ENCODE measurements around the gene ZNF865. TPM values are rescaled to one million over a fixed set of nuclear protein-coding genes. Genes with fewer than 3 reads are reported as not detected.

ZNF865 gene
- polyA plus RNA-seq, 1 donor from 2014 or later, result 1.7 TPM

DNA sequence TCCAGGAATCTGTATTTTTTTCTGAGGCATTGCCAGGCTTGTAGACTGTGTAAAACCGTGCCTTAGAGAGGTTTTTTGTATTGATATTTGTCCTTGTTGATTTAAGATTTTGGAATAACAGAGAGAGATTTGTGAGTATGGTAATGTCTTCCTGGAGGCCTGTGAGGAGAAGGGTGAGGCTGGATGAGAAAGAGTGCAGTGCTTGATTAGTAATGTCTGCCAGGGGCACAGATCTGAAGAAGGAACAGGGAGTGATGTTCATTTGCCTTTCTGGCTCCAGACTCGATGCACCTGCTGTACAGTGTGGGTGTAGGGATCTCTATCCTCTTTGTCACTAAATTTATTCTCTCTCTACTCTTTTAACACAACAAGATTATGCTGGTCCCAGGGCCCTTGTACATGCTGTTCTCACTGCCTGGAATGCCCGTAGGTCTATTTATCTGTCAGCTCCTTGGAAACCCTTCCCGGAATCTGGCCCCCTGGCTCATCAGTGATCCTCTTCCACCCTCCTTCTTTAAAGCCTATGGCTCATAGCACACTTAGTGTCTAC is 10.4 kb upstream of the ZNF865 start:
- no peaks in the 10 kb centered on the region for H3K9me2 ChIP-seq (ENCODE audit: insufficient read depth, low read length)
- H3K27ac ChIP-seq (ENCODE audit: low read length), result no peak overlapping the region
- peaks cover 6% of the 10 kb centered on the region for H3K36me3 ChIP-seq (ENCODE audit: insufficient read depth, low read length)
- no peak overlapping the region for H2AFZ ChIP-seq (ENCODE audit: low read depth, low read length)
- H4K20me1 ChIP-seq (ENCODE audit: insufficient read depth), result no peaks in the 10 kb centered on the region
- H3K9me3 ChIP-seq (ENCODE audit: low read length), result no peaks in the 10 kb centered on the region
- TF ChIP-seq EP300 (conservative IDR thresholded peaks at IDR 0.05; ENCODE audit: poor library complexity, severe bottlenecking) (no peak), CTCF (IDR thresholded peaks at IDR 0.05; ENCODE audit: poor library complexity, severe bottlenecking) (no peak), SMC3 (conservative IDR thresholded peaks at IDR 0.05; ENCODE audit: poor library complexity) (no peak), TAF1 (IDR thresholded peaks at IDR 0.05; ENCODE audit: low read depth) (no peak), POLR2AphosphoS5 (IDR thresholded peaks at IDR 0.05) (no peak), MXI1 (conservative IDR thresholded peaks at IDR 0.05; ENCODE audit: poor library complexity, severe bottlenecking) (no peak), RAD21 (conservative IDR thresholded peaks at IDR 0.05) (no peak), EZH2 (IDR thresholded peaks at IDR 0.05; ENCODE audit: borderline replicate concordance, insufficient read depth, low read length, poor library complexity, severe bottlenecking) (no peak)
- TF ChIP-seq, protein P1, sequence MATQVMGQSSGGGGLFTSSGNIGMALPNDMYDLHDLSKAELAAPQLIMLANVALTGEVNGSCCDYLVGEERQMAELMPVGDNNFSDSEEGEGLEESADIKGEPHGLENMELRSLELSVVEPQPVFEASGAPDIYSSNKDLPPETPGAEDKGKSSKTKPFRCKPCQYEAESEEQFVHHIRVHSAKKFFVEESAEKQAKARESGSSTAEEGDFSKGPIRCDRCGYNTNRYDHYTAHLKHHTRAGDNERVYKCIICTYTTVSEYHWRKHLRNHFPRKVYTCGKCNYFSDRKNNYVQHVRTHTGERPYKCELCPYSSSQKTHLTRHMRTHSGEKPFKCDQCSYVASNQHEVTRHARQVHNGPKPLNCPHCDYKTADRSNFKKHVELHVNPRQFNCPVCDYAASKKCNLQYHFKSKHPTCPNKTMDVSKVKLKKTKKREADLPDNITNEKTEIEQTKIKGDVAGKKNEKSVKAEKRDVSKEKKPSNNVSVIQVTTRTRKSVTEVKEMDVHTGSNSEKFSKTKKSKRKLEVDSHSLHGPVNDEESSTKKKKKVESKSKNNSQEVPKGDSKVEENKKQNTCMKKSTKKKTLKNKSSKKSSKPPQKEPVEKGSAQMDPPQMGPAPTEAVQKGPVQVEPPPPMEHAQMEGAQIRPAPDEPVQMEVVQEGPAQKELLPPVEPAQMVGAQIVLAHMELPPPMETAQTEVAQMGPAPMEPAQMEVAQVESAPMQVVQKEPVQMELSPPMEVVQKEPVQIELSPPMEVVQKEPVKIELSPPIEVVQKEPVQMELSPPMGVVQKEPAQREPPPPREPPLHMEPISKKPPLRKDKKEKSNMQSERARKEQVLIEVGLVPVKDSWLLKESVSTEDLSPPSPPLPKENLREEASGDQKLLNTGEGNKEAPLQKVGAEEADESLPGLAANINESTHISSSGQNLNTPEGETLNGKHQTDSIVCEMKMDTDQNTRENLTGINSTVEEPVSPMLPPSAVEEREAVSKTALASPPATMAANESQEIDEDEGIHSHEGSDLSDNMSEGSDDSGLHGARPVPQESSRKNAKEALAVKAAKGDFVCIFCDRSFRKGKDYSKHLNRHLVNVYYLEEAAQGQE (IDR thresholded peaks at IDR 0.05; ENCODE audit: borderline replicate concordance), result no peak
- no peaks in the 10 kb centered on the region for H3K79me2 ChIP-seq (replicated peaks; ENCODE audit: insufficient read depth, low read length)
- no peak overlapping the region for H3K4me2 ChIP-seq (ENCODE audit: low read length)
- H3K27me3 ChIP-seq (ENCODE audit: insufficient read depth, low read depth, low read length), result no peaks in the 10 kb centered on the region
- H3F3A ChIP-seq (ENCODE audit: insufficient read depth, low read length, poor library complexity, severe bottlenecking), result no peaks in the 10 kb centered on the region
- H3K4me3 ChIP-seq (ENCODE audit: low read length), result no peak overlapping the region
- H3K9ac ChIP-seq (ENCODE audit: low read length), result no peak overlapping the region

DNA sequence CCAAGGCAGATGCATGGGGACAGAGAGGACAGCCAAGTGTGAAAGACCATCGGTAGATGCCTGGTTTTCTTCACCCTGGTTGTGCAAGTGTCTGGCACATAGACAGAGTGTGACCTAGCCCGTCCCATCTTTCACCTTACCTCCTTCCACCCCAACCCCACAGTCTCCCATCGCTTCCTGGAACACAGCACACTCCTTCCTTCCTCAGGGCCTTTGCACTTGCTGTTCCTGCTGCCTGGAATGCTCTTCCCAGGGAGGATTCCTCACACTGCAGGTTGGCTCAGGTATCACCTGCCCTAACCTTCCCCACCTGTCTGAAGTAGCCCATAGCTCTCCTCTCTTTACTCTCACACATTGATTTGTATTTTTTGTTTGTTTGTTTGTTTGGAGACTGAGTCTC is 9.1 kb upstream of the ZNF865 start:
- Histone ChIP-seq H3K27me3 (ENCODE audit: insufficient read depth, low read depth, low read length) (no peaks in the 10 kb centered on the region), H3F3A (ENCODE audit: insufficient read depth, low read length, poor library complexity, severe bottlenecking) (no peaks in the 10 kb centered on the region), H3K9ac (ENCODE audit: low read length) (no peak overlapping the region), H3K9me2 (ENCODE audit: insufficient read depth, low read length) (no peaks in the 10 kb centered on the region), H3K4me2 (ENCODE audit: low read length) (no peak overlapping the region), H4K20me1 (ENCODE audit: insufficient read depth) (no peaks in the 10 kb centered on the region), H3K4me3 (ENCODE audit: low read length) (no peak overlapping the region), H3K79me2 (replicated peaks; ENCODE audit: insufficient read depth, low read length) (peaks cover 4% of the 10 kb centered on the region), H3K27ac (ENCODE audit: low read length) (no peak overlapping the region), H3K36me3 (ENCODE audit: insufficient read depth, low read length) (peaks cover 6% of the 10 kb centered on the region), H2AFZ (ENCODE audit: low read depth, low read length) (no peak overlapping the region), H3K9me3 (ENCODE audit: low read length) (no peaks in the 10 kb centered on the region)
- TF ChIP-seq POLR2AphosphoS5 (IDR thresholded peaks at IDR 0.05) (no peak), EZH2 (IDR thresholded peaks at IDR 0.05; ENCODE audit: borderline replicate concordance, insufficient read depth, low read length, poor library complexity, severe bottlenecking) (no peak), TAF1 (IDR thresholded peaks at IDR 0.05; ENCODE audit: low read depth) (no peak), SMC3 (conservative IDR thresholded peaks at IDR 0.05; ENCODE audit: poor library complexity) (no peak), EP300 (conservative IDR thresholded peaks at IDR 0.05; ENCODE audit: poor library complexity, severe bottlenecking) (no peak)
